ENCODE measurements around the gene MEIS3. TPM values are rescaled to one million over a fixed set of nuclear protein-coding genes. Genes with fewer than 3 reads are reported as not detected.

The MEIS3 gene
- 42.5 and 95.0 TPM in 2 replicates for total RNA-seq

GRCh38 chr19:47419030-47419783 is at the start of gene MEIS3:
Gene MEIS3, minus strand, starts transcription at chr19:47419527. Its CDS starts 446 bp downstream, at chr19:47419081.

Other genes with a start within 250 kb of the MEIS3 start
- gene BBC3, start 188.3 kb downstream of the MEIS3 start, total RNA-seq: 14.0 and 24.3 TPM in 2 replicates
- 12.5 and 15.2 TPM in 2 replicates for gene CCDC9, start 163.0 kb downstream of the MEIS3 start, total RNA-seq
- 2.0 and 2.6 TPM in 2 replicates for gene INAFM1, start 144.6 kb downstream of the MEIS3 start, total RNA-seq
- gene C5AR1, start 109.7 kb downstream of the MEIS3 start, total RNA-seq: 0.22 and 0.29 TPM in 2 replicates
- 0.72 TPM in 1 of 2 replicates, not detected in the other for gene C5AR2, start 87.4 kb downstream of the MEIS3 start, total RNA-seq
- gene DHX34, start 70.2 kb downstream of the MEIS3 start, total RNA-seq: 13.1 and 25.8 TPM in 2 replicates
- not detected in 2 replicates for gene SLC8A2, start 52.4 kb upstream of the MEIS3 start, total RNA-seq
- gene KPTN, start 64.7 kb upstream of the MEIS3 start, total RNA-seq: 2.4 and 2.6 TPM in 2 replicates
- 76.7 and 194 TPM in 2 replicates for gene NAPA, start 95.5 kb upstream of the MEIS3 start, total RNA-seq
- gene ZNF541, start 153.6 kb upstream of the MEIS3 start, total RNA-seq: not detected in 2 replicates
- gene BICRA, start 189.6 kb upstream of the MEIS3 start, total RNA-seq: 10.2 and 11.6 TPM in 2 replicates